ENCODE data around the gene TNN. TPM values are rescaled to one million over a fixed set of nuclear protein-coding genes. Genes with fewer than 3 reads are reported as not detected.
"Not testable (repeated sequence)": the region's sequence is repeated elsewhere in the genome, so short reads cannot be mapped to it uniquely, and the experiment has no call there.

TNN gene
- total RNA-seq, 1 donor from 2014 or later, result 0.11 TPM

DNA sequence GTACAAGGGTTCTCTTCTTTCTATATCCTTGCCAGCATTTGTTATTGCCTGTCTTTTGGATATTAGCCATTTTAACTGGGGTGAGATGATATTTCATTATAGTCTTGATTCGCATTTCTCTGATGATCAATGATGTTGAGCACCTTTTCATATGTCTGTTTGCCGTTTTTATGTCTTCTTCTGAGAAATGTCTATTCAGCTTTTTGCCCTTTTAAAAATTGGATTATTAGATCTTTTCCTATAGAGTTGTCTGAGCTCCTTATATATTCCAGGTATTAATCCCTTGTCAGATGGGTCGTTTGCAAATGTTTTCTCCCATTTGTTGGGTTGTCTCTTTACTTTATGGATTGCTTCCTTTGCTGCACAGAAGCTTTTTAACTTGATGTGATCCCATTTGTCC, 25.0 kb upstream of the TNN start:
- intact Hi-C loops (cut with DNase I), result no loop called here
- Histone ChIP-seq H3K4me3 (no peak overlapping the region), H3K27ac (no peak overlapping the region), H3K36me3 (no peaks in the 10 kb centered on the region), H3K27me3 (no peaks in the 10 kb centered on the region), H3K9me3 (no peaks in the 10 kb centered on the region), H3K4me1 (no peaks in the 10 kb centered on the region)
- TF ChIP-seq, protein P1, sequence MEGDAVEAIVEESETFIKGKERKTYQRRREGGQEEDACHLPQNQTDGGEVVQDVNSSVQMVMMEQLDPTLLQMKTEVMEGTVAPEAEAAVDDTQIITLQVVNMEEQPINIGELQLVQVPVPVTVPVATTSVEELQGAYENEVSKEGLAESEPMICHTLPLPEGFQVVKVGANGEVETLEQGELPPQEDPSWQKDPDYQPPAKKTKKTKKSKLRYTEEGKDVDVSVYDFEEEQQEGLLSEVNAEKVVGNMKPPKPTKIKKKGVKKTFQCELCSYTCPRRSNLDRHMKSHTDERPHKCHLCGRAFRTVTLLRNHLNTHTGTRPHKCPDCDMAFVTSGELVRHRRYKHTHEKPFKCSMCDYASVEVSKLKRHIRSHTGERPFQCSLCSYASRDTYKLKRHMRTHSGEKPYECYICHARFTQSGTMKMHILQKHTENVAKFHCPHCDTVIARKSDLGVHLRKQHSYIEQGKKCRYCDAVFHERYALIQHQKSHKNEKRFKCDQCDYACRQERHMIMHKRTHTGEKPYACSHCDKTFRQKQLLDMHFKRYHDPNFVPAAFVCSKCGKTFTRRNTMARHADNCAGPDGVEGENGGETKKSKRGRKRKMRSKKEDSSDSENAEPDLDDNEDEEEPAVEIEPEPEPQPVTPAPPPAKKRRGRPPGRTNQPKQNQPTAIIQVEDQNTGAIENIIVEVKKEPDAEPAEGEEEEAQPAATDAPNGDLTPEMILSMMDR (IDR thresholded peaks at IDR 0.05), result no peak
- no peak for DNase-seq (ENCODE audit: low spot score in 2 of 2)

DNA sequence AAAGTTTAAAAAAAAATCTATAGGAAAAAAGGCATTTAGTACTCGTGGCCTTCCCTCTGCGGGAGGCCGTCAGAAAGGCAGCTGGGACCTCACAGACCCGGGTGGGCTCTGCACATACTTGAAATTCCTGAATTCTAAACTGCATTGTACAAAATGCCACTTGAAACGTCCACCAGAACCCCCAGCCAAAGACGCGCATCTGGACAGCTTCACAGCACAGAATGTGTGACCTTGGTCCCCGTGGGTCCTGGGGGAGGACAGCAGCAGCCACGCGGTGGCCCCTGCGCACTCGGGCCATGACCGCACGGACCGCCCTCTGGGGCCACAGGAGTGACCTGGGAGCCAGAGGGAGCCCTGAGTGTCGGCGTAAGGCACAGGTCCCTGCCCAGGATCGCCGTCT, 23.8 kb upstream of the TNN start:
- TF ChIP-seq, protein P1 (IDR thresholded peaks at IDR 0.05), result no peak
- Histone ChIP-seq H3K36me3 (no peaks in the 10 kb centered on the region), H3K4me1 (no peaks in the 10 kb centered on the region), H3K27ac (no peak overlapping the region), H3K9me3 (no peaks in the 10 kb centered on the region), H3K4me3 (no peak overlapping the region), H3K27me3 (no peaks in the 10 kb centered on the region)
- no peak for DNase-seq (ENCODE audit: low spot score in 2 of 2)
- intact Hi-C loops (cut with DNase I), result no loop called here

DNA sequence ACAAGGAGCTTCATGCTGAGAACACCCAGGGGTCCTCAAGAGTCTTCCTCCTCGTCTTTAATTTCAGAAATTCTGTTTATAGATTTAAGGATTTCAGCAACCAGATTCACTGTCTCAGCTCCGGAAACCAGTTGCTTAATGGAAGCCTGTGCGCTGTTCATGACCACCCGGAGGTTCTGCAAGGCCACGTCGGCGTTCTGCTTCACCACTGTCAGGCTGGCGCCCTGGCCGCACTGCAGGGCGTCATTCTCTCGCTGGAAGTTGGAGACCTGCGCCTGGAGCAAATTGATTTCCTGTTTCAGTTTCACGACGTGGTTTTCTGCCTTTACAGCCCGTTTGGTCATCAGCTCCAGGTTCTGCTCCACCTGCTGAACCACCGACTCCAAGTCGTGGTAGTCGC, 23.0 kb upstream of the TNN start:
- H3K4me1 ChIP-seq; H3K27ac ChIP-seq; H3K27me3 ChIP-seq; H3K36me3 ChIP-seq; DNase-seq (ENCODE audit: low spot score in 2 of 2); H3K9me3 ChIP-seq; H3K4me3 ChIP-seq; intact Hi-C loops (cut with DNase I): not testable (repeated sequence)

DNA sequence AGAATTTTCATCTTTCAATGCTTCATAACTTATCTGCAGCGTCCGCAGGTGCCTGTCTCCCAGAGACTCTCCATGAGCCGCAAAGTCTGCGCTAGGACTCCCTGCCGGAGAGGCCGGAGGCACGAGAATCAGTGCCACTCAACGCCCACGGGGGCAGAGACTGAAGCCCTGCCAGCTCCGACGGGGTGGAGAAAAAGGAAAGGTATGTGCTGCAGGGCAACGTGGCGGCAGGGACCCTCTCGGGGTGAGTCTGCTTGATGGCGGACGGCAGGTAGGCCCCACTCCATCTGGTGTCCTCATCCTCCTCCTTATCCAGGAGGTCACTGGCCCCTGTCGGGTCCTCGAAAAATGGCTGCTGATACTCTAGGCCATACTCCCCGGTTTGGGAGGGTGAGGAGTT, 22.5 kb upstream of the TNN start:
- TF ChIP-seq, protein P1 (IDR thresholded peaks at IDR 0.05), result no peak
- Histone ChIP-seq H3K9me3 (no peaks in the 10 kb centered on the region), H3K4me1 (no peaks in the 10 kb centered on the region), H3K27ac (no peak overlapping the region), H3K4me3 (no peak overlapping the region), H3K27me3 (no peaks in the 10 kb centered on the region), H3K36me3 (no peaks in the 10 kb centered on the region)
- no peak for DNase-seq (ENCODE audit: low spot score in 2 of 2)
- intact Hi-C loops (cut with DNase I), result no loop called here

DNA sequence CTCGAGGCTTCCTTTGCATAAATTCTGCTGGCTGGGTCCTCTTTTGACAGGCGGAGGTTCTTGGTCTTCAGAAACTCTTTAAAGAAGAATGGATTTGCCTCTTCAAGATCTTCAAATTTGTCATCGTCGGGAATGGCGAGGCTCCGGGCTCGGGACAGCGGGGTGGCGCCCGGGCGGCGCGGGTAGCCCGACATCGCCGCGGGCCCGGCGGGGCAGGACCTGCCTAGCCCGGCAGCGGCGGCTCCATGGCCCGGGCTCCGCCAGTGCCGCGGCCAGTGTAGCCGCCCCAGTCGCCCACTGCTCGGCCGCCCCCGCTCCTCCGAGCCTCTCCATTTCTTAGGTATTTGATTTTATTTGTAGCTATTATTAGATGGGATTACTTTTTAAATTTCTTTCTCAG, 22.1 kb upstream of the TNN start:
- TF ChIP-seq, protein P1 (IDR thresholded peaks at IDR 0.05), result no peak
- no peak for DNase-seq (ENCODE audit: low spot score in 2 of 2)

DNA sequence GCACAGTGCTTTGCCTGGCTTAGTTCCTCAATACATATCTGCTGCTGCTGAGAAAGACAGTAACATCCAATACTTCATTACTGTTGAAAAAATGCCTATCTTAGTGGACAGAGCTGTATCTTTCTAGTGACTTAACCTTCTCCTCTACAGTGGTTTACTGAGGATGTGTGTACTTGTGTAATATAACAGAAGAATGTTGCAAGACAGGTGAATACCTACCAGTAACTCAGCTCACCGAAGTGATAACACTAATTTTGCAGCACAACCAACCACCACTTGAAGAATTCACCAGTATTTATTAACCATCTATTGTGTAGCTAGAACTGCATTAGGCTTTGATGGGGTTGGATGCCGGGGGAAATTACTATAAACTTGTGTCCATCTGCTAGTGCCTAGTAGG, 16.6 kb upstream of the TNN start:
- no peak for DNase-seq (ENCODE audit: low spot score in 2 of 2)
- Histone ChIP-seq H3K27ac (no peak overlapping the region), H3K4me1 (no peaks in the 10 kb centered on the region), H3K36me3 (no peaks in the 10 kb centered on the region), H3K27me3 (no peaks in the 10 kb centered on the region), H3K9me3 (no peaks in the 10 kb centered on the region), H3K4me3 (no peak overlapping the region)
- intact Hi-C loops (cut with DNase I), result no loop called here
- TF ChIP-seq, protein P1 (IDR thresholded peaks at IDR 0.05), result no peak

More for the DNA sequence above, 22.1 kb upstream of the TNN start:
- Histone ChIP-seq H3K36me3 (no peaks in the 10 kb centered on the region), H3K9me3 (no peaks in the 10 kb centered on the region), H3K4me3 (no peak overlapping the region), H3K4me1 (no peaks in the 10 kb centered on the region), H3K27me3 (no peaks in the 10 kb centered on the region), H3K27ac (no peak overlapping the region)
- intact Hi-C loops (cut with DNase I), result no loop called here
